ENCODE results near the gene GAB3. TPM values are rescaled to one million over a fixed set of nuclear protein-coding genes. Genes with fewer than 3 reads are reported as not detected.
"Not testable (repeated sequence)": the region's sequence is repeated elsewhere in the genome, so short reads cannot be mapped to it uniquely, and the experiment has no call there.

The GAB3 gene
- total RNA-seq, 1 donor from 2014 or later = 1.1 TPM

DNA sequence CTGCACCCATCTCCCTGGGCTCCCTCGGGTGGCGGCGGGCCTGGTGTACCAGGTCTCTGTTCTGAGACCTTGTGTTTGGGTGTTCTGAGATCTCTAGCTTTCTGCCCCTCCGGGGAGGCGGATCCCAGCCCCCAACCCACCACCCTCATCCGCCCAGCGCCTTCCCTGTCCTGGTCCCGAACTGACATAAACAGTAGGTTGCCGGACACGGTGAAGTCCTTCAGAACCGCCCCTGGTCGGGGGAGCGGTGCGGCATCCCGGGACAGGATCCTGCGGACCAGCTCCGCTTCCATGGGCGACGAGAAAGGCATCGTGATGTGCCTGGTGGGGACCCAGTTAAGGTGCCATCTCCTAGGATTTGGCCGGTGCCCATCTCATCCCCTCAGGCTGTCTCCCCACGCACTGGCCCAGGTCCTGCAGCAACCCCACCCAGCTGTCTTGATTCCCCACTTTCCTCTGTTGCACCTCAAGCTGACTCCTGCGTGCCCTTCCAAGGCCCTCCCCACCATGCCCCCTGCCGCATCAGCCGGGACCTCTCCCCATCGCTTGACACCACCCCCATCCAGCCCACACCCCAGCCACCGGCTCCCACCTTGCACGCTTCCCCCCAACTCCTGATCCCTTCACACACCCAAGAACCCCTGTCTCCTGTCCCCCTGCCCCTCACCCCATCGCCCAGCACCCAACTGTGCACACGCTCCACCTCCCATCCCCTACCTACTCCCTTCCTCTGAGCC, 98.4 kb downstream of the GAB3 start:
- H3K9me3 Mint-ChIP-seq (ENCODE audit: unreplicated experiment) = no peaks in the 10 kb centered on the region
- no peaks in the 10 kb centered on the region for H3K36me3 Mint-ChIP-seq (ENCODE audit: unreplicated experiment)
- H3K27ac Mint-ChIP-seq (ENCODE audit: unreplicated experiment) = no peak overlapping the region
- H3K27me3 Mint-ChIP-seq (ENCODE audit: unreplicated experiment) = no peaks in the 10 kb centered on the region
- TF ChIP-seq CTCF (IDR thresholded peaks at IDR 0.05) = no peak
- H3K4me1 Mint-ChIP-seq (ENCODE audit: unreplicated experiment) = peaks cover 15% of the 10 kb centered on the region
- peak; percentile 80 for DNase-seq (ENCODE audit: extremely low spot score, unreplicated experiment)
- no peak overlapping the region for H3K4me3 Mint-ChIP-seq (ENCODE audit: unreplicated experiment)

DNA sequence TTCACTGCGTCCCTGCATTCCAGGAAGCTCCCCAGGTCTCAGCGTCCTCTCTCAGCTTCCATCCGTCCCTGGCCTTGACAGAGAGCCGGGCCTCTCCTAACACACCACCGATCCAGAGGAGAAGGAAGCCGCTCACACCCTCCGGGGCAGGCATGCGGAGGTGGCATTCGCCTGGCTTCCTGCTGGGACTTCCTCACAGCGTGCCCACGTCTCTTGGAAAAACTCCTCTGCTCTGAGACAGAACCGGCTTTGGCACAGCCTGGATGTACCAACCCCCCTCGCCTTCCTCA, 100.7 kb downstream of the GAB3 start:
- no peak for TF ChIP-seq CTCF (IDR thresholded peaks at IDR 0.05)
- Mint-ChIP-seq H3K27me3 (ENCODE audit: unreplicated experiment) (no peaks in the 10 kb centered on the region), H3K9me3 (ENCODE audit: unreplicated experiment) (no peaks in the 10 kb centered on the region), H3K4me3 (ENCODE audit: unreplicated experiment) (peak overlapping the region; percentile 35), H3K27ac (ENCODE audit: unreplicated experiment) (peak overlapping the region; percentile 50), H3K36me3 (ENCODE audit: unreplicated experiment) (no peaks in the 10 kb centered on the region), H3K4me1 (ENCODE audit: unreplicated experiment) (peaks cover 15% of the 10 kb centered on the region)
- DNase-seq (ENCODE audit: extremely low spot score, unreplicated experiment) = no peak

GRCh38 chrX:154649503-154650220, 101.2 kb downstream of the GAB3 start:
- no peaks in the 10 kb centered on the region for H3K27me3 Mint-ChIP-seq (ENCODE audit: unreplicated experiment)
- DNase-seq (ENCODE audit: extremely low spot score, unreplicated experiment) = peak; percentile 81
- no peaks in the 10 kb centered on the region for H3K9me3 Mint-ChIP-seq (ENCODE audit: unreplicated experiment)
- H3K4me3 Mint-ChIP-seq (ENCODE audit: unreplicated experiment) = peak overlapping the region; percentile 35
- no peaks in the 10 kb centered on the region for H3K36me3 Mint-ChIP-seq (ENCODE audit: unreplicated experiment)
- H3K4me1 Mint-ChIP-seq (ENCODE audit: unreplicated experiment) = peaks cover 15% of the 10 kb centered on the region
- TF ChIP-seq CTCF (IDR thresholded peaks at IDR 0.05) = no peak
- peak overlapping the region; percentile 50 for H3K27ac Mint-ChIP-seq (ENCODE audit: unreplicated experiment)

DNA sequence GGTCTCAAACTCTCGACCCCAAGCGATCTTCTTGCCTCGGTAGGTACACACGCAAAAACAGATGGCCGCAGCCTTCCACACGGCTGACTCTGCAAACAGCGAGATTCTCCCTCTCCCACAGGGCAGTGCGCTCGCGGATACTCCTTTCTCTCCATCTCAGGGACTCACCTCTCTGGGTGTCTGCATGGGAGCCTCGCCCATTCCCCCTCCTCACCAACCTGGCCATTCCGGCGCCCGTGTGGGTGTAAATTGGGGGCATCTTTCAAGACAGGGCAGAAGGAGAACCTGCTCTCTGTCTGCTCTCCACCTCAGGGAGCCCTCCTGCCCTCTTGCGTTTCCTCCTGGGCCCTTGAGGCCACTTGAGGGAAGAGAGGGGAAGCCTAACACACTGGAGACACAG, 101.9 kb downstream of the GAB3 start:
- no peaks in the 10 kb centered on the region for H3K36me3 Mint-ChIP-seq (ENCODE audit: unreplicated experiment)
- no peak overlapping the region for H3K4me3 Mint-ChIP-seq (ENCODE audit: unreplicated experiment)
- no peaks in the 10 kb centered on the region for H3K27me3 Mint-ChIP-seq (ENCODE audit: unreplicated experiment)
- DNase-seq (ENCODE audit: extremely low spot score, unreplicated experiment) = peak; percentile 70
- no peak overlapping the region for H3K27ac Mint-ChIP-seq (ENCODE audit: unreplicated experiment)
- peaks cover 15% of the 10 kb centered on the region for H3K4me1 Mint-ChIP-seq (ENCODE audit: unreplicated experiment)
- no peak for TF ChIP-seq CTCF (IDR thresholded peaks at IDR 0.05)
- H3K9me3 Mint-ChIP-seq (ENCODE audit: unreplicated experiment) = no peaks in the 10 kb centered on the region

DNA sequence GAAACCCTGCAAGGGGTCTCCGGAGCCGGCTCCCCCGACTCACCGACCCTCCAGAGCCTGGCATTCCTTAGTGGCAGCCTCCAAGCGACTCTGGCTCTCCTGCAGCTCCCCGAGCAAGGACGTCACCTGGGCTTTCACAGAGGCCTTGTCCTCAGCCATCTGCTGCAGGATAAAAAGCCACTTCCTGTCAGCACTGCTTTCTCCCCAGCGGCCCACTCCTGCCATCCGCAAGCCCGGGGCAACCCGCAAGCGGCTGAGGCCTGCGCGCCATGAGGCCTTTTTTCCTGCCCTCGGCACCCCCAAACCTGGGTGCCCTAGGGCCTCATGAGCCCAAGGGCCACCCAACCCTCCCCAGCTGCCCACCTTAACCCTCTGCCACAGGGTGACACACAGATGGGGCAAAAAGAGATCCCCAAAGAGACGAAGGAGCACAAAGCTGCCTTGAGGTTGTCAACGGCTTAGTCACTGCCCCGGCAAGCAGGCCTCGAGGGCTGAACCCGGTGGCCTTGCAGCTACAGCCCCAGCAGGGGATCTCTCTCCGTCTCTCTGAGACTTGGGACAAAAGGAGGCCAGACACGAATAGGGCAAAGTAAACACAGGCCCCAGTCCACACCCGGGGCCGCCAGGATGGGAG, 105.0 kb downstream of the GAB3 start:
- H3K36me3 Mint-ChIP-seq (ENCODE audit: unreplicated experiment) = not testable (repeated sequence)

GRCh38 chrX:154643708-154644107, 107.2 kb downstream of the GAB3 start:
- not testable (repeated sequence) for H3K27me3 Mint-ChIP-seq (ENCODE audit: unreplicated experiment); H3K9me3 Mint-ChIP-seq (ENCODE audit: unreplicated experiment); H3K36me3 Mint-ChIP-seq (ENCODE audit: unreplicated experiment); H3K4me3 Mint-ChIP-seq (ENCODE audit: unreplicated experiment); H3K27ac Mint-ChIP-seq (ENCODE audit: unreplicated experiment); H3K4me1 Mint-ChIP-seq (ENCODE audit: unreplicated experiment); DNase-seq (ENCODE audit: extremely low spot score, unreplicated experiment)

More for the DNA sequence above, 105.0 kb downstream of the GAB3 start:
- not testable (repeated sequence) for DNase-seq (ENCODE audit: extremely low spot score, unreplicated experiment); H3K27me3 Mint-ChIP-seq (ENCODE audit: unreplicated experiment); H3K9me3 Mint-ChIP-seq (ENCODE audit: unreplicated experiment); H3K4me3 Mint-ChIP-seq (ENCODE audit: unreplicated experiment); H3K27ac Mint-ChIP-seq (ENCODE audit: unreplicated experiment)
- H3K4me1 Mint-ChIP-seq (ENCODE audit: unreplicated experiment) = peaks cover 15% of the 10 kb centered on the region

GRCh38 chrX:154641740-154642139, 109.1 kb downstream of the GAB3 start:
- H3K4me3 Mint-ChIP-seq (ENCODE audit: unreplicated experiment); H3K36me3 Mint-ChIP-seq (ENCODE audit: unreplicated experiment); DNase-seq (ENCODE audit: extremely low spot score, unreplicated experiment); H3K4me1 Mint-ChIP-seq (ENCODE audit: unreplicated experiment); H3K27me3 Mint-ChIP-seq (ENCODE audit: unreplicated experiment); H3K27ac Mint-ChIP-seq (ENCODE audit: unreplicated experiment); H3K9me3 Mint-ChIP-seq (ENCODE audit: unreplicated experiment): not testable (repeated sequence)

GRCh38 chrX:154633661-154634060, 117.2 kb downstream of the GAB3 start:
- H3K4me3 Mint-ChIP-seq (ENCODE audit: unreplicated experiment); H3K9me3 Mint-ChIP-seq (ENCODE audit: unreplicated experiment); H3K4me1 Mint-ChIP-seq (ENCODE audit: unreplicated experiment); H3K27me3 Mint-ChIP-seq (ENCODE audit: unreplicated experiment); DNase-seq (ENCODE audit: extremely low spot score, unreplicated experiment); H3K36me3 Mint-ChIP-seq (ENCODE audit: unreplicated experiment); H3K27ac Mint-ChIP-seq (ENCODE audit: unreplicated experiment): not testable (repeated sequence)

All from osteocyte (in vitro differentiated cells).